ENCODE measurements around the gene GALNT2.

GALNT2 gene

DNA sequence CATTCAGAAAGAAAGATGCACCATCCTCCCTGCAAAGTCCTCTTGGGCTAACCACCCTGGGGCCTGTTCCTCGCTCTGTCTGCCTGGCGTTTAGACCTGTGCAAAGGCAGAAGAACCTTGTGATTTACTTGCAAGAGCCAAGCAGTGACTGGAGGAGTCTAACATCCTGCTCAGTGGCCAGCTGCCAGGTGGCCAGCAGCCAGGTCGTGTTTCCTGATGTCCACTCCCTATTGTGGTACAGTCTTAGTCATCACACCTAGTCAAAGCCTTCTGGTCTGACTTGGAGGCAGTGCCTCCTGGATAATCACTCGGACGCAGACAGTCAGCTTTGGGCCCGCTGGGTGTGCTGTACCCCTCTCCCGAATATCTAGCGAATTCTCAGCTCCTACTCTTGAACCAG is 241.0 kb downstream of the GALNT2 start:
- Histone ChIP-seq H3K9ac (ENCODE audit: low read length in 5 of 5) (no peak overlapping the region), H3K36me3 (ENCODE audit: control insufficient read depth in 5 of 5, insufficient read depth in 5 of 5, low read length in 5 of 5) (no peaks in the 10 kb centered on the region), H3K27me3 (ENCODE audit: control insufficient read depth in 5 of 5, insufficient read depth in 4 of 5, low read length in 5 of 5) (peaks cover 0 to 4% (median 0%) of the 10 kb centered on the region in 5 donors), H3K27ac (ENCODE audit: low read depth, low read length) (no peak overlapping the region), H3K4me3 (ENCODE audit: low read depth in 1 of 5, low read length in 5 of 5) (no peak overlapping the region), H3K4me1 (ENCODE audit: control insufficient read depth in 5 of 5, insufficient read depth in 5 of 5, low read length in 5 of 5) (peaks cover 1 to 30% (median 8%) of the 10 kb centered on the region in 5 donors), H3K9me3 (ENCODE audit: control insufficient read depth in 5 of 5, low read length in 5 of 5) (no peaks in the 10 kb centered on the region)

DNA sequence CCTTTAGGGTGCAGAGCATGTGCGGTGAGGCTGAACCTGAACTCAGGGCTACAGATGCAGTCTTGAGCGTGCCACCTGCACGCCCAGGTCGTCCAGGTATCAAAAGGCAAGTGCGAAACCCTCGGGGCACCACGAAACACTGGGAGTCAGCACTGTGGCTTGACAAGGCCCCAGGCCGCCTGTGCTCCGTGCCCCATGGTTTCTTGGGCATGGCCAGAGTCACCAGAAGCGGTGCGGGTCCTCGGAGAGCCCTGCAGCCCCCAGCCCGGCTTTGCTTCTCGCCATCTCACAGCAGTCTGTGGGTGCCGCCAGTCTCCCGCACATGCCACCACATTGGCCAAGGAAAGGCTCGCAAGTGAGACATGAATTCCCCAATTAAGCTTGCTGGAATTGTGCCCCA is 241.8 kb downstream of the GALNT2 start:
- Histone ChIP-seq H3K9me3 (ENCODE audit: control insufficient read depth in 5 of 5, low read length in 5 of 5) (no peaks in the 10 kb centered on the region), H3K27ac (ENCODE audit: low read depth, low read length) (no peak overlapping the region), H3K4me1 (ENCODE audit: control insufficient read depth in 5 of 5, insufficient read depth in 5 of 5, low read length in 5 of 5) (peaks cover 1 to 26% (median 5%) of the 10 kb centered on the region in 5 donors), H3K4me3 (ENCODE audit: low read depth in 1 of 5, low read length in 5 of 5) (no peak overlapping the region), H3K27me3 (ENCODE audit: control insufficient read depth in 5 of 5, insufficient read depth in 4 of 5, low read length in 5 of 5) (peaks cover 0 to 4% (median 0%) of the 10 kb centered on the region in 5 donors), H3K9ac (ENCODE audit: low read length in 5 of 5) (no peak overlapping the region), H3K36me3 (ENCODE audit: control insufficient read depth in 5 of 5, insufficient read depth in 5 of 5, low read length in 5 of 5) (no peaks in the 10 kb centered on the region)

- no peak overlapping the region for H3K9ac ChIP-seq (ENCODE audit: low read length in 5 of 5)
- H3K9me3 ChIP-seq (ENCODE audit: control insufficient read depth in 5 of 5, low read length in 5 of 5) = no peaks in the 10 kb centered on the region
- no peak overlapping the region for H3K4me3 ChIP-seq (ENCODE audit: low read depth in 1 of 5, low read length in 5 of 5)
- no peak overlapping the region for H3K27ac ChIP-seq (ENCODE audit: low read depth, low read length)
- no peaks in the 10 kb centered on the region for H3K36me3 ChIP-seq (ENCODE audit: control insufficient read depth in 5 of 5, insufficient read depth in 5 of 5, low read length in 5 of 5)
- H3K27me3 ChIP-seq (ENCODE audit: control insufficient read depth in 5 of 5, insufficient read depth in 4 of 5, low read length in 5 of 5) = peaks cover 0 to 4% (median 0%) of the 10 kb centered on the region in 5 donors
- peaks cover 0 to 20% (median 1%) of the 10 kb centered on the region in 5 donors for H3K4me1 ChIP-seq (ENCODE audit: control insufficient read depth in 5 of 5, insufficient read depth in 5 of 5, low read length in 5 of 5)
Measured at GRCh38 chr1:230309646-230310177, 242.7 kb downstream of the GALNT2 start.

DNA sequence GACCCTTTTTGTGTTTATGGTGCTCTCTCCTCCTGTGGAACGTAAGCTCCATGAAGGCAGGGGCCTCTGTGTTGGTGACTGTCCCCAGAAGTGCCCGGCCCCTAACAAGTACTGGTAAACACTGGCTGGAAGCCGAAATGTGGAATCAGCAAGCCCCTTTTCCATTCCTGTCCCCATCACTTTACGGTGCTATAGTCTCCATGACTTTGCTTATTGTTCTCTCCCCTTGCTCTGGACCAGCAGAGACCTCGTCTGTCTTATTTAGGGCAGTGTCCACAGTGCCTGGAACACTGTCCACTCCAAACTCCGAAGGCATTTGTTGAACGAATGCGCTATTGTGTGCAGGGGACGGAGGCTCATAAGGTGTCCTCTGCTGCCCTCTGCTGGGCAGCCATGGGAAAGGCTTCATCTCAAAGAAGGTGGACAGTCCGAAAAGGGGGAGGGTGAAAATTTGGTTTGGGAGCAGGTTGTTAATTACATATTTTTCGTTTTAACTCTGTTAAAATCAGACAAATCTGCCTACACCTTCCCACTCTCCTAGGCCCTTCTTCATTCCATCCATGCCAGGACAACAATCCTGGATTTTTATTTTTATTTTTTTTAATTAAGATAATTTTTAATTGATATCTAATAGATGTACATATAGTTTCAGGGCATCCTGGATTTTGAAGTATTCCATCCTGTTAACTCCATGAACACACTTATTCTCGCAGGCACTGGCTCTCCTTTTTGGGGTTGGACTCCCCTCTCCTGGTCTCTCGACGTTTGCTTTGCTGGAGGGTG is 243.5 kb downstream of the GALNT2 start:
- Histone ChIP-seq H3K36me3 (ENCODE audit: control insufficient read depth in 5 of 5, insufficient read depth in 5 of 5, low read length in 5 of 5) (no peaks in the 10 kb centered on the region), H3K27ac (ENCODE audit: low read depth, low read length) (no peak overlapping the region), H3K9ac (ENCODE audit: low read length in 5 of 5) (no peak overlapping the region)

GRCh38 chr1:230312676-230313075 is 245.6 kb downstream of the GALNT2 start:
- peaks cover 0 to 9% (median 4%) of the 10 kb centered on the region in 5 donors for H3K27me3 ChIP-seq (ENCODE audit: control insufficient read depth in 5 of 5, insufficient read depth in 4 of 5, low read length in 5 of 5)
- H3K36me3 ChIP-seq (ENCODE audit: control insufficient read depth in 5 of 5, insufficient read depth in 5 of 5, low read length in 5 of 5) = no peaks in the 10 kb centered on the region
- no peak overlapping the region for H3K4me3 ChIP-seq (ENCODE audit: low read depth in 1 of 5, low read length in 5 of 5)
- no peak overlapping the region for H3K27ac ChIP-seq (ENCODE audit: low read depth, low read length)
- H3K4me1 ChIP-seq (ENCODE audit: control insufficient read depth in 5 of 5, insufficient read depth in 5 of 5, low read length in 5 of 5) = peaks cover 0 to 14% (median 1%) of the 10 kb centered on the region in 5 donors
- H3K9ac ChIP-seq (ENCODE audit: low read length in 5 of 5) = no peak overlapping the region
- H3K9me3 ChIP-seq (ENCODE audit: control insufficient read depth in 5 of 5, low read length in 5 of 5) = no peaks in the 10 kb centered on the region

More for the DNA sequence above, 243.5 kb downstream of the GALNT2 start:
- H3K27me3 ChIP-seq (ENCODE audit: control insufficient read depth in 5 of 5, insufficient read depth in 4 of 5, low read length in 5 of 5) = peaks cover 0 to 4% (median 0%) of the 10 kb centered on the region in 5 donors
- H3K9me3 ChIP-seq (ENCODE audit: control insufficient read depth in 5 of 5, low read length in 5 of 5) = no peaks in the 10 kb centered on the region
- H3K4me1 ChIP-seq (ENCODE audit: control insufficient read depth in 5 of 5, insufficient read depth in 5 of 5, low read length in 5 of 5) = peaks cover 0 to 20% (median 1%) of the 10 kb centered on the region in 5 donors
- H3K4me3 ChIP-seq (ENCODE audit: low read depth in 1 of 5, low read length in 5 of 5) = no peak overlapping the region

DNA sequence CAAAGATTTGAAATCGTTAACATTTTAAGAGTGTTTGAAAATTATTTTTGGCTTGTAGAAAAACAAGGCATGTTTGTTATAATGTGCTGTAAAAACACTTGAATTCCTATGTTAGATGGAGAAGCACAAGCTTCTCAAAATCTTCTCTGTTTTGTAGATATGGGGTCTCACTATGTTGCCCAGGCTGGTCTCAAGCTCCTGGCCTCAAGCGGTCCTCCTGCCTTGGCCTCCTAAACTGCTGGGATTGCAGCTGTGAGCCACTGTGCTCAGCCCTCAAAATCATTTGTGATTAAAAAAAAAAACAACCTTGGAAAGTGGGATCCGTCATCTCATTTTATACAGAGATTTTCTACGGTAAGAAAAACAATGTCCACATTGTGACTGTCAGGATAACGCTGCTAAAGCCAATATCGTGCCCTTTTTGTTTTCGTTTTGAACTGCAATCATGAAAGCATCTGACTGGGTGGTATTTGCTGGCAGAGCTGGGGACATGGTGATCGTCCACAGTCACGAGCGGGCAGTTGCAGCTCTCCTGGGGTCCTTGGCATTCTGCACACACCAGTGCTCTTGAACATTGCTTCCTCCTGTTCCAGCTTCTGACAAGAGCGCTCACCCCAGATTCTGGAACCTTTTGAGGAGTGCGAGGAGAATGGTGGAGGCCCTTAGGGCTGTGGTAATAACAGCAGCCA is 246.6 kb downstream of the GALNT2 start:
- Histone ChIP-seq H3K27me3 (ENCODE audit: control insufficient read depth in 5 of 5, insufficient read depth in 4 of 5, low read length in 5 of 5) (peaks cover 0 to 14% (median 5%) of the 10 kb centered on the region in 5 donors), H3K36me3 (ENCODE audit: control insufficient read depth in 5 of 5, insufficient read depth in 5 of 5, low read length in 5 of 5) (no peaks in the 10 kb centered on the region), H3K9ac (ENCODE audit: low read length in 5 of 5) (no peak overlapping the region), H3K4me1 (ENCODE audit: control insufficient read depth in 5 of 5, insufficient read depth in 5 of 5, low read length in 5 of 5) (peaks cover 0 to 5% (median 1%) of the 10 kb centered on the region in 5 donors), H3K4me3 (ENCODE audit: low read depth in 1 of 5, low read length in 5 of 5) (no peak overlapping the region), H3K27ac (ENCODE audit: low read depth, low read length) (no peak overlapping the region), H3K9me3 (ENCODE audit: control insufficient read depth in 5 of 5, low read length in 5 of 5) (no peaks in the 10 kb centered on the region)

GRCh38 chr1:230314142-230314470 is 247.1 kb downstream of the GALNT2 start:
- Histone ChIP-seq H3K9ac (ENCODE audit: low read length in 5 of 5) (no peak overlapping the region), H3K27ac (ENCODE audit: low read depth, low read length) (no peak overlapping the region)

DNA sequence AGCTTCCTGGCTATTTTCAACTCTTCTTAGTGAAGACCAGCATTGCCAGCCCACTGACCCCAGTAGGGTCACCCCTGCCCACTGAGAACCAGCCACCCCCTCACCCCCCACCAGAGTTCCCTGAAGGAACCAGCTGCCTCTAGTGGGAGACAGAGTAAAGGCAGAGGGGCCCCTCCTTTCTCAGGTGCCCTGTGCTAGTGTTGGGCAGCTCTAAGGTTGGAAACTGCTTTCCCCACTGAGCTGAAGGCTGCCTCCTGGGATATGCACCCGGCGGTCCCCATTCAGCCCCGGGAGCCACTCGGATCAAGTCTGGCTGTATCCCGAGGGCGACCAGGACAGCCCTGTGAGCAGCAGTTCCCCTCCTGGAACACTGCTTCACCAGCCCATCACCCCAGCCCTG is 248.1 kb downstream of the GALNT2 start:
- Histone ChIP-seq H3K36me3 (ENCODE audit: control insufficient read depth in 5 of 5, insufficient read depth in 5 of 5, low read length in 5 of 5) (no peaks in the 10 kb centered on the region), H3K9ac (ENCODE audit: low read length in 5 of 5) (no peak overlapping the region), H3K4me1 (ENCODE audit: control insufficient read depth in 5 of 5, insufficient read depth in 5 of 5, low read length in 5 of 5) (peaks cover 1 to 5% (median 2%) of the 10 kb centered on the region in 5 donors), H3K27ac (ENCODE audit: low read depth, low read length) (no peak overlapping the region), H3K27me3 (ENCODE audit: control insufficient read depth in 5 of 5, insufficient read depth in 4 of 5, low read length in 5 of 5) (peaks cover 0 to 14% (median 5%) of the 10 kb centered on the region in 5 donors), H3K4me3 (ENCODE audit: low read depth in 1 of 5, low read length in 5 of 5) (no peak overlapping the region), H3K9me3 (ENCODE audit: control insufficient read depth in 5 of 5, low read length in 5 of 5) (no peaks in the 10 kb centered on the region)

More at GRCh38 chr1:230314142-230314470, 247.1 kb downstream of the GALNT2 start:
- H3K4me3 ChIP-seq (ENCODE audit: low read depth in 1 of 5, low read length in 5 of 5) = no peak overlapping the region
- no peaks in the 10 kb centered on the region for H3K9me3 ChIP-seq (ENCODE audit: control insufficient read depth in 5 of 5, low read length in 5 of 5)
- peaks cover 0 to 14% (median 5%) of the 10 kb centered on the region in 5 donors for H3K27me3 ChIP-seq (ENCODE audit: control insufficient read depth in 5 of 5, insufficient read depth in 4 of 5, low read length in 5 of 5)
- H3K36me3 ChIP-seq (ENCODE audit: control insufficient read depth in 5 of 5, insufficient read depth in 5 of 5, low read length in 5 of 5) = no peaks in the 10 kb centered on the region
- H3K4me1 ChIP-seq (ENCODE audit: control insufficient read depth in 5 of 5, insufficient read depth in 5 of 5, low read length in 5 of 5) = peaks cover 0 to 3% (median 1%) of the 10 kb centered on the region in 5 donors

DNA sequence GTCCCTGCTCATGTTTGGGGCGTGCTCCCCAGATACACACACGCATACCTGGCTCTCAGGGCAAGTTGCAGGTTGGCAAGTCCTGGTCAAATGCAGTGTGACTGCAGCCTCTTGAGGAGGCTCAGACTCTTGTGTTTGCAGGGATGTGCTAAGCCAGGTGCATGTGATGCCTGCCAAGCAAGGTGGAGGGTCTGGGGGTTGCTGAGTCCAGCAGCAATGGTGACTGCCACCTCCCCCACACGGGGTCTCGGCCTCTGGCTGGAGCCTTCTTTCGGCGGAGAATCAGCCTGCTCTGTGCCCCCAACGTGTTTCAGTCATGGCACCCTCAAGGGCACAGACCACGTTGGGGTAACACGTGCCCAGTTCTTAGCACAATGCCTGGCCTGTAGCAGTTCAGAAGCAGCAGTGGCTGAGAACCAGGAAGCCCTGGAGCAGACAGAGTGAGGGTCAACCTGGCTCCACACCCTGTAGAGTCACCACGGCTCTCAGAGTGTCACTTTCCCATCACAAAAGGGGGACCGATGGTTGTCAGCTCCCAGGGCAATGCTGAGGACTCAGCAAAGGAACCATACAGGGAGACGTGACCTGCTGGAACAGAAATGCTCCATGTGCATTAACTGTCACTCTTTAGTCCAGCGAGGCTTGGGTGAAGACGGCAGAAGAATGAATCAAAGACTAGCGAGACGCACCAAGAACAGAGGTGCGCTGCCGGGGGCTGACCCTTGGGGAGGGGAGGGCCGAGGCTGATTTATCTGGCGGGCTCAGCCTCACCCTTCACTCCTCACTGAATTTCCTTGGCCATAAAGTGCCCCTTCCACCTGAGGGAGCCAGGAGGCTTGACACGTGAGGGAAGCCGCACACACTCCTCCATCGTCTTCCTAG is 250.1 kb downstream of the GALNT2 start:
- Histone ChIP-seq H3K9me3 (ENCODE audit: control insufficient read depth in 5 of 5, low read length in 5 of 5) (no peaks in the 10 kb centered on the region), H3K4me3 (ENCODE audit: low read depth in 1 of 5, low read length in 5 of 5) (no peak overlapping the region), H3K9ac (ENCODE audit: low read length in 5 of 5) (no peak overlapping the region), H3K4me1 (ENCODE audit: control insufficient read depth in 5 of 5, insufficient read depth in 5 of 5, low read length in 5 of 5) (peaks cover 0 to 19% (median 9%) of the 10 kb centered on the region in 5 donors), H3K27ac (ENCODE audit: low read depth, low read length) (no peak overlapping the region), H3K36me3 (ENCODE audit: control insufficient read depth in 5 of 5, insufficient read depth in 5 of 5, low read length in 5 of 5) (no peaks in the 10 kb centered on the region), H3K27me3 (ENCODE audit: control insufficient read depth in 5 of 5, insufficient read depth in 4 of 5, low read length in 5 of 5) (peaks cover 0 to 14% (median 5%) of the 10 kb centered on the region in 5 donors)

All from subcutaneous abdominal adipose tissue (tissue), 5 donors.